Adrenal gland (tissue), 12 donors: ENCODE data around the gene EPB42. TPM values are rescaled to one million over a fixed set of nuclear protein-coding genes. Genes with fewer than 3 reads are reported as not detected.

Experiments used
- DNase-seq, 7 donors: peaks; one replicate each; pipeline ENCODE4 v3.0.0-alpha.2; 2019 to 2020
- H3K27ac ChIP-seq, 5 donors: fragments of 200-600 bp; sonication (generic) in 4 of 5; 1 replicate in 3 of 5; 2 replicates in 2 of 5; pipeline versions ENCODE4 v1.5.1 to v1.8.0; 2016 to 2020; ENCODE audit warnings: mild to moderate bottlenecking in 1 of 5
- H3K27me3 ChIP-seq: fragments of 200-600 bp; 2 replicates; pipeline ENCODE4 v1.8.0; 2021
- H3K36me3 ChIP-seq, 2 donors: fragments of 200-600 bp; replicated peaks in 1 of 2; 1 replicate in 1 of 2; 2 replicates in 1 of 2; pipeline versions ENCODE4 v1.5.1 to v1.8.0; 2018 to 2022
- H3K4me1 ChIP-seq, 2 donors: fragments of 200-600 bp; replicated peaks in 1 of 2; 1 replicate in 1 of 2; 2 replicates in 1 of 2; pipeline versions ENCODE4 v1.5.1 to v1.8.0; 2018 to 2021
- H3K4me3 ChIP-seq, 4 donors: fragments of 200-600 bp; sonication (generic) in 3 of 4; one replicate each; pipeline ENCODE4 v1.5.1; 2016 to 2018
- H3K9me3 ChIP-seq, 3 donors: fragments of 200-600 bp; sonication (generic) in 1 of 3; replicated peaks in 1 of 3; 1 replicate in 2 of 3; 2 replicates in 1 of 3; pipeline versions ENCODE4 v1.5.1 to v1.8.0; 2016 to 2021
- CTCF ChIP-seq, 6 experiments: fragments of 450-650 bp in 4 of 6; fragments of 200-600 bp in 2 of 6; sonication (generic) in 1 of 6; IDR thresholded peaks; 1 replicate in 5 of 6; 2 replicates in 1 of 6; pipeline versions ENCODE4 v1.5.1 to v1.8.0; 2016 to 2021; ENCODE audit warnings: antibody characterized with exemption in 6 of 6, mild to moderate bottlenecking in 2 of 6, moderate library complexity in 1 of 6
- POLR2A ChIP-seq, 2 donors: fragments of 450-650 bp; IDR thresholded peaks; one replicate each; pipeline ENCODE4 v1.6.1; 2017; ENCODE audit warnings: antibody characterized with exemption in 2 of 2, mild to moderate bottlenecking in 2 of 2, moderate library complexity in 1 of 2
- WGBS, 4 donors: extraction: QIAGEN DNeasy Blood & Tissue Kit in 2 of 4; methylation state at CpG; one replicate each; pipeline versions ENCODE4 v1.1.5 to v1.1.7; 2013 to 2017; 5-methylcytosine and 5-hydroxymethylcytosine counted together
- intact Hi-C, 2 donors: fragments of 100-400 bp; cut with DNase I; formaldehyde crosslinking; loops; one replicate each; pipeline versions ENCODE4 v1.14.1 to v1.15.0; 2022 to 2023
- polyA plus RNA-seq, 3 donors: library from polyadenylated mRNA; stranded (reverse); fragments of 200-250 nt in 2 of 3; fragments of 350-450 nt in 1 of 3; fragmentation: Illumina TruSeq in 1 of 3; extraction: RNeasy Lipid Tissue Mini Kit (QIAGEN cat#74804) in 1 of 3; gene quantifications; one replicate each; pipeline ENCODE4 v1.2.3, GENCODE V29; 2013 to 2014
- total RNA-seq, 9 donors: library from RNA; depleted of rRNA in 4 of 9; stranded (reverse); fragments of >200 nt in 4 of 9; fragments of 120-200 nt in 1 of 9; fragmentation: NEBNext Ultra II Directional in 1 of 9; extraction: Animal tissue kit (Norgen Biotek cat#: 25700) in 1 of 9; gene quantifications; one replicate each; pipeline versions ENCODE4 v1.1.0 to v1.2.4, GENCODE V29; 2013 to 2023
- donor health status: healthy with polysubstance abuse.
- donor health status: Bipolar disorder and iron deficiency.
- donor health status: DM: yes; HTN: yes; CAD: no.
- donor health status: DM: no; HTN: no; CAD: no.
- donor health status: DM: no; HTN: no; CAD: no.
- donor health status: DM: yes; HTN: yes; CAD: no.

Gene EPB42
- total and polyA plus RNA-seq, 12 donors: 0.10 to 4.7 (median 0.45) TPM; not detected in 9

GRCh38 chr15:43196760-43197548 is 23.9 kb downstream of the EPB42 start:
- DNase-seq: no peak
- TF ChIP-seq POLR2A (IDR thresholded peaks at IDR 0.05): no peak
- TF ChIP-seq CTCF (IDR thresholded peaks at IDR 0.05): no peak
- no peak overlapping the region for H3K27ac ChIP-seq
- no peak overlapping the region for H3K4me3 ChIP-seq
- no peaks in the 10 kb centered on the region for H3K9me3 ChIP-seq
- H3K27me3 ChIP-seq: no peaks in the 10 kb centered on the region
- H3K4me1 ChIP-seq: no peaks in the 10 kb centered on the region
- intact Hi-C loops: no loop called here
- peaks cover 0 to 48% of the 10 kb centered on the region in 2 donors for H3K36me3 ChIP-seq
- 88 to 94% (median 92%) methylated on average over 10 of the region's 10 CpGs for WGBS, 4 donors

GRCh38 chr15:43194795-43195194 is 26.0 kb downstream of the EPB42 start:
- H3K36me3 ChIP-seq: peaks cover 0 to 69% of the 10 kb centered on the region in 2 donors

GRCh38 chr15:43193710-43194109 is 27.1 kb downstream of the EPB42 start:
- no peak for DNase-seq
- no peaks in the 10 kb centered on the region for H3K27me3 ChIP-seq
- H3K27ac ChIP-seq: no peak overlapping the region
- intact Hi-C loops: no loop called here
- no peak overlapping the region for H3K4me3 ChIP-seq
- TF ChIP-seq CTCF (IDR thresholded peaks at IDR 0.05) (no peak), POLR2A (IDR thresholded peaks at IDR 0.05) (no peak)
- H3K4me1 ChIP-seq: peaks cover 0 to 6% of the 10 kb centered on the region in 2 donors
- 89 to 96% (median 94%) methylated on average over 2 of the region's 2 CpGs for WGBS, 4 donors
- H3K9me3 ChIP-seq: no peaks in the 10 kb centered on the region
- H3K36me3 ChIP-seq: peaks cover 0 to 75% of the 10 kb centered on the region in 2 donors

More at GRCh38 chr15:43194795-43195194, 26.0 kb downstream of the EPB42 start:
- Histone ChIP-seq H3K27me3 (no peaks in the 10 kb centered on the region), H3K27ac (no peak overlapping the region), H3K4me3 (no peak overlapping the region), H3K4me1 (peaks cover 0 to 4% of the 10 kb centered on the region in 2 donors), H3K9me3 (no peaks in the 10 kb centered on the region)
- TF ChIP-seq POLR2A (IDR thresholded peaks at IDR 0.05): no peak
- 78 to 92% (median 87%) methylated on average over 2 of the region's 2 CpGs for WGBS, 4 donors
- intact Hi-C loops: no loop called here
- DNase-seq: no peak

GRCh38 chr15:43190178-43190577 is 30.6 kb downstream of the EPB42 start:
- Histone ChIP-seq H3K4me3 (no peak overlapping the region), H3K27me3 (no peaks in the 10 kb centered on the region), H3K9me3 (no peaks in the 10 kb centered on the region), H3K36me3 (peaks cover 0 to 58% of the 10 kb centered on the region in 2 donors), H3K4me1 (peaks cover 5 to 25% of the 10 kb centered on the region in 2 donors), H3K27ac (no peak overlapping the region)
- intact Hi-C loops: no loop called here
- DNase-seq: peak in 6 of 7 donors; percentile 58 to 90 (median 76)
- no peak for TF ChIP-seq POLR2A (IDR thresholded peaks at IDR 0.05)
- TF ChIP-seq CTCF (IDR thresholded peaks at IDR 0.05): no peak
- 38 to 69% (median 58%) methylated on average over 1 of the region's 1 CpG for WGBS, 4 donors
